PFSK-1 (cell line): ENCODE measurements around the gene SLC10A4.

Experiments used
- FOXP2 ChIP-seq: optimal IDR thresholded peaks from 2 replicates; pipeline ENCODE3; 2011; ENCODE audit warnings: borderline replicate concordance, control low read depth, inconsistent platforms; ENCODE audit not compliant: insufficient read depth; ENCODE audit errors: extremely low read length, extremely low read depth
- POLR2AphosphoS5 ChIP-seq: IDR thresholded peaks from 2 replicates; pipeline ENCODE4 v1.6.1; 2012; ENCODE audit warnings: low read depth, mild to moderate bottlenecking, control low read depth, low read length, moderate library complexity
- SIN3A ChIP-seq: IDR thresholded peaks from 2 replicates; pipeline ENCODE4 v1.6.1; 2012; ENCODE audit warnings: mild to moderate bottlenecking, low read length, moderate library complexity, borderline replicate concordance; ENCODE audit not compliant: insufficient read depth
- TAF1 ChIP-seq: IDR thresholded peaks from 2 replicates; pipeline ENCODE4 v1.6.1; 2012; ENCODE audit warnings: low read length, control low read depth, borderline replicate concordance; ENCODE audit not compliant: insufficient read depth
- TF ChIP-seq, protein P1 (sequence below), 2 experiments: IDR thresholded peaks; 2 replicates each; pipeline versions ENCODE4 v1.6.1 to v1.8.0; 2011 to 2012; ENCODE audit warnings: low read depth in 2 of 2, low read length in 2 of 2, control low read depth in 1 of 2, inconsistent platforms in 1 of 2, mild to moderate bottlenecking in 1 of 2, moderate library complexity in 1 of 2; ENCODE audit not compliant: insufficient read depth in 1 of 2

Gene SLC10A4

DNA sequence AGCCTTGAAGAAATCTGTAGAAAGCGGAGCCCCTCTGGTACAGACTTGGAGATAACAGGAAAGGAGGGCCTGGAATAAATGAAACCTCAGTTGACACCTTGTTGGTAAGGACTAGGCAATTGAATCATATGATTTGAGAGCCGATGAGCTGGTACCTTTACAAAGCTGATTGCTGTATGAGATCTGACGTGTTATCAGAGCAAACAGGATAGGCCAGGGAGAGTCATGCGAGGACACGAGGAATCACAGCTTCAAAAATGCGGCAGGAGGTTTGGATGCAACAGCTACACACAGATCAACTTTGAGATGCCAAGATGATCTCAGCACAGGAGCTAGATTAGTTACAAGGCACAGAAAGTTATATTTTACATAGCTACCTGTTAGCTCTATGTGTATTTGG is 7.4 kb upstream of the SLC10A4 start:
- TF ChIP-seq SIN3A (no peak), TAF1 (no peak), POLR2AphosphoS5 (no peak), FOXP2 (no peak)
- TF ChIP-seq, protein P1, sequence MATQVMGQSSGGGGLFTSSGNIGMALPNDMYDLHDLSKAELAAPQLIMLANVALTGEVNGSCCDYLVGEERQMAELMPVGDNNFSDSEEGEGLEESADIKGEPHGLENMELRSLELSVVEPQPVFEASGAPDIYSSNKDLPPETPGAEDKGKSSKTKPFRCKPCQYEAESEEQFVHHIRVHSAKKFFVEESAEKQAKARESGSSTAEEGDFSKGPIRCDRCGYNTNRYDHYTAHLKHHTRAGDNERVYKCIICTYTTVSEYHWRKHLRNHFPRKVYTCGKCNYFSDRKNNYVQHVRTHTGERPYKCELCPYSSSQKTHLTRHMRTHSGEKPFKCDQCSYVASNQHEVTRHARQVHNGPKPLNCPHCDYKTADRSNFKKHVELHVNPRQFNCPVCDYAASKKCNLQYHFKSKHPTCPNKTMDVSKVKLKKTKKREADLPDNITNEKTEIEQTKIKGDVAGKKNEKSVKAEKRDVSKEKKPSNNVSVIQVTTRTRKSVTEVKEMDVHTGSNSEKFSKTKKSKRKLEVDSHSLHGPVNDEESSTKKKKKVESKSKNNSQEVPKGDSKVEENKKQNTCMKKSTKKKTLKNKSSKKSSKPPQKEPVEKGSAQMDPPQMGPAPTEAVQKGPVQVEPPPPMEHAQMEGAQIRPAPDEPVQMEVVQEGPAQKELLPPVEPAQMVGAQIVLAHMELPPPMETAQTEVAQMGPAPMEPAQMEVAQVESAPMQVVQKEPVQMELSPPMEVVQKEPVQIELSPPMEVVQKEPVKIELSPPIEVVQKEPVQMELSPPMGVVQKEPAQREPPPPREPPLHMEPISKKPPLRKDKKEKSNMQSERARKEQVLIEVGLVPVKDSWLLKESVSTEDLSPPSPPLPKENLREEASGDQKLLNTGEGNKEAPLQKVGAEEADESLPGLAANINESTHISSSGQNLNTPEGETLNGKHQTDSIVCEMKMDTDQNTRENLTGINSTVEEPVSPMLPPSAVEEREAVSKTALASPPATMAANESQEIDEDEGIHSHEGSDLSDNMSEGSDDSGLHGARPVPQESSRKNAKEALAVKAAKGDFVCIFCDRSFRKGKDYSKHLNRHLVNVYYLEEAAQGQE (IDR thresholded peaks at IDR 0.05; ENCODE audit: insufficient read depth in 1 of 2, low read depth in 2 of 2, low read length in 2 of 2), result no peak

GRCh38 chr4:48478273-48478672 is 4.9 kb upstream of the SLC10A4 start:
- TF ChIP-seq, protein P1 (IDR thresholded peaks at IDR 0.05; ENCODE audit: insufficient read depth in 1 of 2, low read depth in 2 of 2, low read length in 2 of 2), result no peak
- no peak for TF ChIP-seq POLR2AphosphoS5
- TF ChIP-seq TAF1, result no peak
- TF ChIP-seq SIN3A, result no peak
- no peak for TF ChIP-seq FOXP2

GRCh38 chr4:48481581-48481980 is 1.6 kb upstream of the SLC10A4 start:
- TF ChIP-seq TAF1 (no peak), POLR2AphosphoS5 (no peak), FOXP2 (no peak), SIN3A (no peak)
- TF ChIP-seq, protein P1 (IDR thresholded peaks at IDR 0.05; ENCODE audit: insufficient read depth in 1 of 2, low read depth in 2 of 2, low read length in 2 of 2), result no peak

- TF ChIP-seq POLR2AphosphoS5 (no peak), TAF1 (no peak), SIN3A (no peak), FOXP2 (no peak)
- TF ChIP-seq, protein P1 (IDR thresholded peaks at IDR 0.05; ENCODE audit: insufficient read depth in 1 of 2, low read depth in 2 of 2, low read length in 2 of 2), result no peak
Measured at GRCh38 chr4:48483777-48484493, 792 bp downstream of the SLC10A4 start.
